KBM-7 (cell line): ENCODE data around the gene PPM1D.
"Not testable (repeated sequence)": the region's sequence is repeated elsewhere in the genome, so short reads cannot be mapped to it uniquely, and the experiment has no call there.

Experiments used
- DNase-seq: peaks from one replicate; pipeline ENCODE4 v3.0.0-alpha.2; 2015
- in situ Hi-C: fragments of 300-500 bp; cut with MboI; formaldehyde crosslinking; loops from 2 replicates; pipeline ENCODE4 v1.14.3; 2020; ENCODE audit warnings: low sequenced_read_pairs, low pct_unique_long_range_greater_than_20kb, mixed read lengths

PPM1D gene

DNA sequence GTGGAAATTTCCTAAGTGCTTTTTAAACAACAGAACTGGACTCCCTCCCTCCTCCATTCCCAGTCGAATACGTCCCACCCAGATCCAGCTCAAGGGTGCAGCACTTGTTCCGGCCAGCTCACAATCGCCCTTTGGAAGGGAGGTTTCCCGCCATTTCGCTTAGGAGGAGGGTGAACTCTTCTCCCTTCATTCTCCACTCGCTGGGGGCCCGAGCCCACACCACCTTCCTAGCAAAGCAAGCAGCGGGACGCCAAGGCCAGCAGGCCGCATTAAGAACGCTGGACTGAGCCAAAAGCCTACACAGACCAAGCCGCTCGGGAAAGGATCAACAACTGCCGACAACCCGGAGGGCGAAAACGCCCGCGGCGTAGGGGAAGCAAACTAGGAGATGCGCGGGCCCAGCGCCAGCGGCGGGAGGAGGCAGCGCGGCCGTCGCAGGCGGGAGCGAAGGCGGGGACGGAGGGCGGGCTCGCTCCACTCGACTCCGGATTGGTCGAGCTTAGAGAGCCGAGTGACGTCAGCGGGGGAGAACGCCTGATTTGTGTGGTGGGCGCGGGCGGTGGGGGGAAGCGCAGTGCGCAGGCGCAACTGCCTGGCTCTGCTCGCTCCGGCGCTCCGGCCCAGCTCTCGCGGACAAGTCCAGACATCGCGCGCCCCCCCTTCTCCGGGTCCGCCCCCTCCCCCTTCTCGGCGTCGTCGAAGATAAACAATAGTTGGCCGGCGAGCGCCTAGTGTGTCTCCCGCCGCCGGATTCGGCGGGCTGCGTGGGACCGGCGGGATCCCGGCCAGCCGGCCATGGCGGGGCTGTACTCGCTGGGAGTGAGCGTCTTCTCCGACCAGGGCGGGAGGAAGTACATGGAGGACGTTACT is at the start of gene PPM1D:
Gene PPM1D, plus strand, starts transcription at position 574 of the 870 bp plus-strand sequence. Its CDS starts 222 bp downstream, at position 796.
- in situ Hi-C loops: no loop called here
- DNase-seq: peak; percentile 99

DNA sequence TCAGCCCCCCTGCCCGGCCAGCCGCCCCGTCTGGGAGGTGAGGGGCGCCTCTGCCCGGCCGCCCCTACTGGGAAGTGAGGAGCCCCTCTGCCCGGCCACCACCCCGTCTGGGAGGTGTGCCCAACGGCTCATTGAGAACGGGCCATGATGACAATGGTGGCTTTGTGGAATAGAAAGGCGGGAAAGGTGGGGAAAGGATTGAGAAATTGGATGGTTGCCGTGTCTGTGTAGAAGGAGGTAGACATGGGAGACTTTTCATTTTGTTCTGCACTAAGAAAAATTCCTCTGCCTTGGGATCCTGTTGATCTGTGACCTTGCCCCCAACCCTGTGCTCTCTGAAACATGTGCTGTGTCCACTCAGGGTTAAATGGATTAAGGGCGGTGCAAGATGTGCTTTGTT is 47.7 kb upstream of the PPM1D start:
- in situ Hi-C loops, DNase-seq: not testable (repeated sequence)

DNA sequence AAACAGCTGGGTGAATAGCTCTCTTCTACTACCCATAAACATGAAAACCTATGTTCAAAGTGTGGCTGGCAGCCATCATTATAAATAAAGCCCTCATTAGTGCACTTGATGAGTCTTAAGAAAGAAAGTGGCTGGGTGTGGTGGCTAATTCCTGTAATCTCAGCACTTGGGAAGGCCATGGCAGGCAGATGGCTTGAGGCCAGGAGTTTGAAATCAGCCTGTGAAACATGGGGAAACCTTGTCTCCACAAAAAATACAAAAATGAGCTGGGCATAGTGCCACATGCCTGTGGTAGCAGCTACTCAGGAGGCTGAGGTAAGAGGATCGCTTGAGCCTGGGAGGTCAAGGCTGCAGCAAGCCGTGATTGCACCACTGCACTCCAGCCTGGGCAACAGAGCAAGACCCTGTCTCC is 45.6 kb upstream of the PPM1D start:
- in situ Hi-C loops: no loop called here
- DNase-seq: no peak

DNA sequence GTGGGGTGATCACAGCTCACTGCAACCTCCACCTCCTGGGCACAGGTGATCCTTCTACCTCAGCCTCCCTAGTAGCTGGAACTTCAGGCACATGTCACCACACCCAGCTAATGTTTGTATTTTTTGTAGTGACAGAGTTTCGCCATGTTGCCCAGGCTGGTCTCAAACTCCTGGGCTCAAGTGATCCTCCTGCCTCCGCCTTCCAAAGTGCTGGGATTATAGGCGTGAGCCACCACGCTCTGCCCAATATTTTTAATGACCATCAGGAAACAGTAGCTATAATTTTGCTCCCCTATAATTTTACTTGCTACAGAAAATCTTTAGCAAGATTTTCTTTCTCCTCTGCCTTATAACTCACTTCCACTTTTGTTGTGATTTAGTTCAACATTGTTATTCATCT is 44.2 kb upstream of the PPM1D start:
- in situ Hi-C loops: no loop called here
- DNase-seq: no peak

DNA sequence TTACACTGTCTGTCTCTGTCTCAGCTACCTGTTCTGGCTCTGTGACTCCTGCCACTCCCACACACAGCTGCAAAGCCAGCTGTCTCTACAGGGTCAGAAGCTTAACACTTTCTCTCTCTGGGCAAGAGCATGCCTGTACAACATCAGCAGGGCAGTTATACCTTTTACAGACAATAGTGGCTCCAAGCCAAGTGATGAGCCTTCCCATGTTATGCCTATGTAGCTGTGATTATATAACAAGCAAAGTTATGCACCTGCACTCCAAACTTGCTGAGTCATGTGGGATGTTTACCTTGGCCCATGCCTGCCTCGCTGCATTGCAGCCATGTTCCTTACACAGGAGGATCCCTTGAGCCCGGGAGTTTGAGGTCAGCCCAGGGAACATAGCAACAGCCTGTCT is 42.2 kb upstream of the PPM1D start:
- in situ Hi-C loops: no loop called here
- no peak for DNase-seq

DNA sequence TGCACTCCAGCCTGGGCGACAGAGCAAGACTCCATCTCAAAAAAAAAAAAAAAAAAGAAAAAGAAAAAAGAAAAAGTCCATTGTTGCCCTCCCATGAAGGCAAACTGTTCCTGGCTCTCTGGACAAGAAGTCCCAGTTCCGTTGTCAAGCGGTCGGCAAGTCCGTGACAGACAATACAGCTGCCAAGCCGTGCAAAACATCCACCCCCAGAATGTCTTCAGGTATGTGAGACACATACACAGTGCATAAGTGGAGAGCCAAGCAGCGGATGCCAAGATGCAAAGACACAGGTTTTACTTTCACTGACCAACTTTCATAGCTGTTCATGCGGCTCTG is 40.4 kb upstream of the PPM1D start:
- no peak for DNase-seq
- in situ Hi-C loops: no loop called here

DNA sequence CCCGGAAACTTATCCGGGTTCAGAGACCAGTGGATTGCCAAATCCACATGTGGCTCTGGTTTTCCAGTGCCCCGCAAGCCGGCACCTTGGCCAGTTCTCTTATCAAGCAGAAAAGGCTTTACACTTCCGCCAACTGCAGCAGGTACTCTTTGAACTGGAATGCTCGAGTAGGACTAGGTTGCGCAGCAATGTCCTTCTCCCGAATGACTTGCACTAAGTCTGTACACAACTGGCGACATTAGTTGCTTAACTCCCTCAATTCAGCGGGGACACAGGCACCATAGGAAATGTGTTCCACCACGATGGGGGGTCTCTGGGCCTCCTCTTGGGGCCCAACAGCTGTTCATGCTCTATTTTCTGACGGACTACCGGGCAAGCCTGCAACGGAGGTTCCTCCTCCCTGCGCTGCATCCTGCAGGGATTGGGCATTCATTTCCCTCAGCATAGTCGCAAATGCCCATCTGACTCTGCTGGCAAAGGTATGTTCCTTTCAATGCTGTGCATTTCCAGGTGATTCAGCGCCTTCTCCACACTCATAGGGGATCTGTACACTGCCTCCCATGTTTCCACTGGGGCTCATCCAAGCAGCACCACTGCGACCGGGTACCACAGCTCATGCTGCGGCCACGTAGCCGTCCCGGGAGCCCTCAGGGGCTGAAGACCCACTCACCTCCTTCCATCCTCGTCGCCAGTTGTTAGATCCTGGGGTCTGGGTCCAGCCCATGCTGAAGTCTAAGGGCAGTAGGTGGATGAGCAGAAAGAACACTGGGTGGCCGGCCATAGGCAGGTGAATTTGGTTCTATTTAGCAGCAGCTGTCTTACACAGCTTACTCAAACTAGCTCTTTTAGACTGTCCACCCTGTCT is 39.8 kb upstream of the PPM1D start:
- DNase-seq: no peak
- in situ Hi-C loops: no loop called here

DNA sequence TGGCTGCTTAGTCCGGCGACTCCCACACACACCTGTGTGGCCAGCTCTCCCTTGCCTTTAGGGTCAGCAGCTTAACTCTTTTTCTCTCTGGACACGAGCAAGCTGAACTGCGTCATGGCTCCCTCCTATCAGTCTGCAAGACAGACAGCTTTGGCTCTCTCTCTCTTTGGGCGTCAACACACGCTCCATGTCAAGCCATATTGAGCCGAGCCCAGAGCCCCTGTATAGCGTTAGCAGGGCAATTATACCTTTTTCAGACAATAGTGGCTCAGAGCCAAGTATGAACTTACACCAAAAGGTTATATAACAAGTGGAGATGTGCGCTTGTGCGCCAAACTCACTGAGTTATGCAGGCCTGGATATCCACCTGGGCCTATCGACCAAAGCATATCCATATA is 39.1 kb upstream of the PPM1D start:
- in situ Hi-C loops: no loop called here
- no peak for DNase-seq

DNA sequence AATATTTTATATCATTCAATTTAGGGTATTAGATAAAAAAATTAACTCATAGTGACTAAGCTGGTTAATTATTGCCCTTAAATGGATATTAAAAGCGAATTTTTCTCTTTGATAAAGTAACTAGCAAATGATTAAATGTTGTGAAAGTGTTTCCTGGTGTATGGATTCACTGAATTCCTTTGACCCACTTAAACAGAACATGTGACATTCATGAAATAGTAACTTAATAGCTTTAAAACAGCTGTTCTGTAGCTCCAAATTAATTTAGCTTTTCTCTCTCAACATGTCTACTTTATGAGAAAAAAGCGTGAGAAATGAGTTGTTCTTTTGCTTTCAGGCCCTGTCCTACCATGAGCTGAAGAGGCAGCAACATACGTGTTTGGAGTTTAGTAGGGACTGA is 37.6 kb upstream of the PPM1D start:
- no peak for DNase-seq
- in situ Hi-C loops: no loop called here

DNA sequence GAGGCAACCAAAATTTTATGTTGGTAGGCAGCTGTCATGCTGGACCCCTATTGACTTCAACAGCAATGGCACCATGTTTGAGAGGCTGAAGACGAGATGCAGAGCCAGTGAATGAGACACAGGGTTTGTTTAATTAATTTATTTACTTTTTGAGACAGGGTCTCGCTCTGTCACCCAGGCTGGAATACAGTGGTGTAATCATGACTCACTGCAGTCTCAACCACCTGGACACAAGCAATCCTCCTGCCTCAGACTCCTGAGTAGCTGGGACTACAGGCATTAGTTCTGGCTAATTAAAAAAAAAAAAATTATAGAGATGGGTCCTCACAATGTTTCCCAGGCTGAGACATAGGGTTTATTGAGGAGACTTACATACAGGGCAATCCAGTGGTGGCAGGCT is 36.2 kb upstream of the PPM1D start:
- DNase-seq: no peak
- in situ Hi-C loops: no loop called here

DNA sequence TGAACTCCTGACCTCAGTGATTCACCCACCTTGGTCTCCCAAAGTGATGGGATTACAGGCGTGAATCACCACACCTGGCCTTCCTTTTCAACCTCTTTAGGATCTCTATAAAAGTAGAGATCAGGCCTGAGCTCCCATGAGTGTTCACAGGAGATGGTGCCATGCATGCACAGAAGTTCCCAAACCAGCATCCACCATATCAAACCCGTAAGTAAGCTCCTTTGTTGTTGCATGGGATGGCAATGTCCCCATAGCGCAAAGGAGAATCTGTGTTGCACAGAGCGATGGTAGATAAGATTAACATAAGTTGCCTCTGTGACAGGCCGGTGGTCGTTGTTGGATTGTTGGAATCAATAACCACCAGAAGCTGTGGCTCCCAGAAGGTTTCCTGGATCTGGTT is 34.8 kb upstream of the PPM1D start:
- DNase-seq: no peak
- in situ Hi-C loops: no loop called here

DNA sequence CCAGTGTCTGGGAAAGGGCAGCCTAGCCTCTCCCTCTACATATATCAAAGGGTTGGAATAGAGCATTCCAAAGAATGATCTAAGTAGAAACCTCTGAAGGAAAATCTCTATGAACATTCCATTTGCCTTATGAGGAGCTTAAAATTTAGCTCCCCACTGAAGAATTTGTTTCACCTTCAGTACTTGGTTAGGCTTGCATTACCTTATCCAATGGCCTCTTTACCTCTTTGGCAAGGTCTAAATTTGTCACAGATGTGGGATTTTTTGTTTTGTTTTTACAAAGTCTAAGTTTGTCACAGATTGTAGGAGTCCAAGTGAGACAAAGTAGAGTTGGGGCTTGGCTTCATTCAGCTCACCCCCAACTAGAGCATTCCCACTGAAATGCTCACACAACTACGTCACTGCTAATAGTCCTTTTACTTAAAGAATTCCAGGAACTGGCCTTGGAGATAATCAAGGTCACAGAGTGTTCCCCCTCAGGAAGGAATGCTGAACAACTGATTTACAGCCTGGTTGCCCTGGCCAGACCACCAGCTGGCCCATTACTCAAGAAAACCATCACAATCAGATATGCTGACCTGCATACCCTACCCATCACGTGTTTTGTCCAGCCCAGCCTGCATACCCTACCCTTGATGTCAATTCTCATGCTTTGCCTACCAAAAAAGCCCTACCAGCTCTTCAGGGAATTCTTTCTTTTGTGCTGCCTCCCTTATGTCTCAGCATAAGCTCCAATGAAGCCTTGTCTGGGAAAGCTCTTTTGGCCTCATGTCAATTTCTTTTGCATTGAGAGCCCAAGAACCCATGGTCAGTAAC is 26.5 kb upstream of the PPM1D start:
- no peak for DNase-seq
- in situ Hi-C loops: no loop called here

DNA sequence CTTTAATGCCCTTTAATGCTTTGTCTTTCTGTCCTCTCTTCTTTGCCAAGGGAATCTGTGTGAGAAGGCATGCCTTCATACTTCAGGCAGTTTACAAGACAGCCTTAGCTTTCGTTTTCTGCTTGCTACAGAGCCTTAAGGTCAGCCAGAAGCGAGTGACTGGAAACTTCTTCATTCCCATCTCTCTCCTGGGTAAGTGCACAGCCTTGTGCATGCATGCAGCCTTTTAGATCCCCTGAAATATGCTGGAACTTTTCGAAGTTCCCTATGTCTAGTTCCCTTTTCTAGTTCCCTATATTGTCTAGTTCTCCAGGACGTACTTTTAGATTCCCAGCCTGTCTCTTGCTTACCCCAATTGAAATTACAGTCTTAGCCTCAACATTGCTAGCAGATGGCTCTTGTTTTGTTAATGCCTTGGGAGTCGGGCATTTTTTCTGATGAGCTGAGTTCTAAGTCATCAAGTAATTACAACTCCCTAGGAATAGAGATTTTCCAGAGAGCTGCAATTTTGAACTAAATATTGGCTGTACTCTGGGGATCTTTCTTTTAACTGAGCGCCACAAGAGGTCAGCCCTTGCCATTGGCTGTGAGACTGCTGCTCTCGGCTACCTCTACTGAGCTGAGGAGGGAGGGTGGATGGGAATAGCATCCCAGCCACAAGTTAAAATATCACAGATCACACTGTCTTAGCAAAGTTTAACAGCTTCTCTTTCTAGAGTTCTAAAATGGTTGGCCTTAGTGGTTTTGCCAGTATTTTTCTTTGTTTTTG is 22.7 kb upstream of the PPM1D start:
- peak; percentile 65 for DNase-seq
- in situ Hi-C loops: no loop called here

DNA sequence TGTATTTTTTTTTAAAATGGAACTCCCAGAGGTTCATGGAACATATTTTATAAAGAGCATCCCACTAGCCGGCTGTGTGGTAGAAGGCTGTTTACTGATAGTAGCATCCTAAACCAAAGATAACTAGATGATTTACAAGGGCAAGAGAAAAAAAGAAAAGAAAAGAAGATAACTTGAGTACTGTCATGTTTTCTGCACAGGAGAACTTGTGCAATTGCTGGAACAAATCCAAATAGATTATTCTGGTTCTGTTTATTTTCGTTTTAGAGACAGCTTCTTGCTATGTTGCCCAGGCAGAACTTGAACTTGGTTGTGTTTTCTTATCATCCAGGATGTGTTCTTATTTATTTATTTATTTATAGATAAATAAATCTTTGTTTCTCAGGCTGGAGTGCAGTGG is 20.9 kb upstream of the PPM1D start:
- in situ Hi-C loops: no loop called here
- DNase-seq: no peak

DNA sequence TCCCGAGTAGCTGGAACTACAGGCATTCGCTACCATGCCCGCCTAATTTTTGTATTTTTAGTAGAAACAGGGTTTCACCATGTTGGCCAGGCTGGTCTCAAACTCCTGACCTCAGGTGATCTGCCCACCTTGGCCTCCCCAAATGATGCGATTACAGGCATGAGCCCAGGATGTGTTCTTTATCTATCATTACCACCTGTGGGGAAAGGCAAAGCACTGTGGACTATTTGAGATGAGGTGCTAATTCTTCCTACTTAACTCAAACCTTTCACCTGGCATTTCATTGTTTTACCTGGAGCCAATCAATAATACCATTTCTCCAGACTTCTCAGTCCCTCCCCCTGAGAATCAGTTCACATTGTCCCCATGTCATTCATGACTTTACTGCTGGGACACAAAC is 20.4 kb upstream of the PPM1D start:
- in situ Hi-C loops: no loop called here
- DNase-seq: no peak

DNA sequence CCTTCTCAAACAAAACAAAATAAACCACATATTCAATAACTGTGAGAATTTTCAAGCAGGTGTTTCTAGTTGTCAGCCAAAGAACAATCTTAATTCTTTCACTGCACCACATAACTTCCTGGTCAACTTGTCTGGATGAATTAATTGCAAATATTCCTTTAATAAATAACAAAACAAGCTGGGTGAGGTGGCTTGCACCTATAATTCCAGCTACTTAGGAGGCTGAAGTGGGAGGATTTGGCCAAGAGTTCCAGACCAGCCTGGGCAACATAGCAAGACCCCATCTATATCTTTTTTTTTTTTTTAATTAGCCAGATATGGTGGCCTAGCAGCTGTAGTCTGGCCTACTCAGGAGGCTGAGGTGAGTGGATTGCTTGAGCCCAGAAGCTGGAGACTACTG is 17.0 kb upstream of the PPM1D start:
- DNase-seq: no peak
- in situ Hi-C loops: no loop called here

DNA sequence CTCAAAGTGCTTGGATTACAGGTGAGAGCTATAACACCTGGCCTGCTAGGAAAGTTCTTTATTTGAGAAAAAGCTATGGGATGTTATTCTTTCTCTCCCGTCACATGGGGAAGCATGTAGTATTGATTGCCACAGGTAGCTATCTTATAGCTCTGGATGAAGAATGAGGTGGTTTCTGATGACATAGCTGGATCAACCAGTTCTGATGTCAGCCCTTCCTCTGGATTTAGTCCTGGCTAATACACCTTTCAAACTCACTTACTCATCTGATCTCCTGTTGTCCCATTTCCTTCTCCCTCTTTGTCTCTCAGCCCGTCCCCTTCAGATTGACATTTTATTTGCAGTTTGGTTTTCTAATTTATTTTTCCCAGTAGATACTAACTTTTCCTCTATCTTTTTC is 14.1 kb upstream of the PPM1D start:
- in situ Hi-C loops: no loop called here
- no peak for DNase-seq

DNA sequence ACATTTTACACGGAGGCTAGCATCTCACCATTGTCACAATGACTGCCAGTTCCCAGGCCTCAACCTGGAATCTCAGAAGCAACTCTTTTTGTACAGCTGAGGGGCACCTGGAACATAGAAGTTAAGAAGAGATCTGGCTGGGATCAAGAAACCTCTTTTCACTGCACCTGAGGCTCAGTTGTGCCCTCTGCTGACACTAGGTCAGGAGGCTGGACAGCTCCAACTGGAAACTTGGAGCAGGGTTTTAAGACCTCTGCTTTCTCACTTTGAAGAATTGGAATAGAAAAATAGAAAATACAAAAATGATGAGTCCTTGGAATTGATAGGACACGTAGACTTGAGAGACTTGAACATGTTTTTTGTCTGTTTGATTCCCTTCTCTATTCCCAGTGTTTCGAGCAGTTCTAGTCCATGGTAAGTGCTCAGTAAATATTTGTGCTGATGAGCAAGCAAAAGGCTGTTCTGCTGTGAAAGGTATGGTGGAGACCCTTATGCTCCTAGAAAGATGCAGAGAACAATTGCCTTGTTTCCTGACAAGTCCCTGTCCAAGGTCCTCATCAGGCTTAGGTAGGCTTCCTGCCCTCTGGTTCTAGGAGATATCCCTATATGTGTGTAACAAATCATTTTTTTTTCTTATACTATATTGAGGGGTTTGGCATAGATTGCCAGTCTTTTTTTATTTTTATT is 13.6 kb upstream of the PPM1D start:
- in situ Hi-C loops: no loop called here
- peak; percentile 32 for DNase-seq
